HCT116 (cell line): Measurements from ENCODE around the gene STKLD1. TPM values are rescaled to one million over a fixed set of nuclear protein-coding genes. Genes with fewer than 3 reads are reported as not detected.

ENCODE experiments used
- ATAC-seq: fragments of 200-7000 bp; cut with Tn5 transposase; 2 replicates; pipeline ENCODE4 v1.9.1; 2020; ENCODE audit warnings: mild to moderate bottlenecking, moderate library complexity
- BruUV-seq: library from RNA; stranded (reverse); fragments of 400-500 nt; replicated peaks from 2 replicates; lab custom pipeline; 2021; lab: Mats Ljungman, UMichigan
- CTCF ChIA-PET: fragments of 300-600 bp; sonication (Branson Sonifier 250); formaldehyde crosslinking; loops from one replicate; lab custom pipeline; 2021; ENCODE audit warnings: antibody characterized with exemption; lab: Charles Lee
- POLR2A ChIA-PET: fragments of 300-600, 350-600 bp; sonication (Branson Sonifier 250); formaldehyde crosslinking; loops from one replicate; lab custom pipeline; 2021; ENCODE audit warnings: antibody characterized with exemption; lab: Charles Lee
- RAD21 ChIA-PET, 2 experiments: fragments of 300-600 bp; sonication (Branson Sonifier 250); formaldehyde crosslinking; loops; one replicate each; lab custom pipeline; 2023; ENCODE audit warnings: low total read pairs in 2 of 2; ENCODE audit not compliant: uncharacterized antibody in 2 of 2, unreplicated experiment in 2 of 2, low non-redundant PET in 1 of 2; lab: Charles Lee
- DNase-seq: peaks from one replicate; pipeline ENCODE4 v3.0.0-alpha.2; 2010; ENCODE audit warnings: low read depth, low spot score
- H2AFZ ChIP-seq: fragments of 200-600 bp; shearing (Covaris generic), sonication (generic); 2 replicates; pipeline ENCODE4 v1.6.1; 2017; ENCODE audit warnings: low read depth, mixed run types, mixed read lengths, antibody characterized with exemption, low read length; ENCODE audit not compliant: poor library complexity, severe bottlenecking
- H3K27ac ChIP-seq: 2 replicates; pipeline ENCODE4 v1.5.1; 2012; ENCODE audit warnings: low read depth, low read length
- H3K27me3 ChIP-seq: fragments of 200-600 bp; sonication (generic); 2 replicates; pipeline ENCODE4 v1.6.1; 2016; ENCODE audit warnings: mixed run types, low read length, mixed read lengths; ENCODE audit not compliant: insufficient read depth
- H3K36me3 ChIP-seq, 2 experiments: fragments of 200-500 bp in 1 of 2; fragments of 200-600 bp in 1 of 2; sonication (Bioruptor generic) in 1 of 2; sonication (generic) in 1 of 2; 2 replicates each; pipeline versions ENCODE4 v1.5.1 to v1.6.1; 2014 to 2016; ENCODE audit warnings: low read length in 2 of 2, inconsistent platforms in 1 of 2, mixed read lengths in 1 of 2, mixed run types in 1 of 2; ENCODE audit not compliant: insufficient read depth in 2 of 2, control insufficient read depth in 1 of 2
- H3K4me1 ChIP-seq, 2 experiments: fragments of 200-600 bp in 1 of 2; sonication (generic) in 1 of 2; 2 replicates each; pipeline versions ENCODE4 v1.5.1 to v1.6.1; 2012 to 2017; ENCODE audit warnings: low read length in 2 of 2, inconsistent platforms in 1 of 2, mild to moderate bottlenecking in 1 of 2, mixed read lengths in 1 of 2, mixed run types in 1 of 2, moderate library complexity in 1 of 2; ENCODE audit not compliant: insufficient read depth in 2 of 2, control insufficient read depth in 1 of 2
- H3K4me2 ChIP-seq: fragments of 200-600 bp; sonication (generic); 2 replicates; pipeline ENCODE4 v1.6.1; 2017; ENCODE audit warnings: mixed run types, low read length, mixed read lengths
- H3K4me3 ChIP-seq, 2 experiments: fragments of 200-600 bp in 1 of 2; sonication (generic) in 1 of 2; replicated peaks in 1 of 2; 2 replicates each; pipeline ENCODE4 v1.5.1; 2011 to 2016; ENCODE audit warnings: low read length in 2 of 2, control low read depth in 1 of 2, low read depth in 1 of 2, mild to moderate bottlenecking in 1 of 2, mixed read lengths in 1 of 2, mixed run types in 1 of 2
- H3K79me2 ChIP-seq: fragments of 200-600 bp; sonication (generic); 2 replicates; pipeline ENCODE4 v1.6.1; 2017; ENCODE audit warnings: mild to moderate bottlenecking, mixed run types, low read length, moderate library complexity, mixed read lengths; ENCODE audit not compliant: insufficient read depth
- H3K9ac ChIP-seq: fragments of 200-600 bp; sonication (generic); 2 replicates; pipeline ENCODE4 v1.6.1; 2016; ENCODE audit warnings: low read length, mixed read lengths
- H3K9me2 ChIP-seq: fragments of 200-600 bp; sonication (generic), shearing (Covaris generic); 2 replicates; pipeline ENCODE4 v1.6.1; 2017; ENCODE audit warnings: mixed run types, mild to moderate bottlenecking, moderate library complexity; ENCODE audit not compliant: insufficient read depth
- H3K9me3 ChIP-seq, 2 experiments: fragments of 200-500 bp in 1 of 2; fragments of 200-600 bp in 1 of 2; sonication (Bioruptor generic) in 1 of 2; sonication (generic) in 1 of 2; 2 replicates each; pipeline ENCODE4 v1.6.1; 2014 to 2017; ENCODE audit warnings: low read length in 2 of 2, mixed read lengths in 2 of 2, inconsistent platforms in 1 of 2, low read depth in 1 of 2, mild to moderate bottlenecking in 1 of 2, mixed run types in 1 of 2, moderate library complexity in 1 of 2; ENCODE audit not compliant: control insufficient read depth in 1 of 2, insufficient read depth in 1 of 2
- H4K20me1 ChIP-seq: fragments of 200-600 bp; sonication (generic), shearing (Covaris generic); 2 replicates; pipeline ENCODE4 v1.6.1; 2017; ENCODE audit warnings: mixed run types, mild to moderate bottlenecking, moderate library complexity; ENCODE audit not compliant: insufficient read depth
- ATF3 ChIP-seq: IDR thresholded peaks from 2 replicates; pipeline ENCODE4 v1.6.1; 2012
- CBX3 ChIP-seq: IDR thresholded peaks from 2 replicates; pipeline ENCODE4 v1.6.1; 2012; ENCODE audit warnings: low read depth
- CEBPB ChIP-seq: IDR thresholded peaks from 2 replicates; pipeline ENCODE4 v1.6.1; 2012; ENCODE audit warnings: low read depth
- CTCF ChIP-seq, 3 experiments: fragments of 200-600 bp in 1 of 3; sonication (generic) in 1 of 3; IDR thresholded peaks in 2 of 3; conservative IDR thresholded peaks in 1 of 3; 2 replicates each; pipeline ENCODE4 v1.5.1; 2012 to 2017; ENCODE audit warnings: low read depth in 2 of 3, low read length in 2 of 3, antibody characterized with exemption in 1 of 3, borderline replicate concordance in 1 of 3, control low read depth in 1 of 3, mild to moderate bottlenecking in 1 of 3, mixed read lengths in 1 of 3, mixed run types in 1 of 3, moderate library complexity in 1 of 3; ENCODE audit not compliant: insufficient read depth in 1 of 3
- EGR1 ChIP-seq: IDR thresholded peaks from 2 replicates; pipeline ENCODE4 v1.6.1; 2012; ENCODE audit warnings: low read depth
- ELF1 ChIP-seq: IDR thresholded peaks from 2 replicates; pipeline ENCODE4 v1.6.1; 2012; ENCODE audit warnings: low read depth, borderline replicate concordance
- EZH2 ChIP-seq: fragments of 200-600 bp; sonication (generic); IDR thresholded peaks from 2 replicates; pipeline ENCODE4 v1.6.1; 2017; ENCODE audit warnings: antibody characterized with exemption, mixed run types
- EZH2phosphoT487 ChIP-seq: fragments of 200-600 bp; IDR thresholded peaks from 2 replicates; pipeline ENCODE4 v1.6.1; 2018; ENCODE audit warnings: antibody characterized with exemption, borderline replicate concordance
- FOSL1 ChIP-seq: IDR thresholded peaks from 2 replicates; pipeline ENCODE4 v1.6.1; 2012; ENCODE audit warnings: low read depth
- JUND ChIP-seq: IDR thresholded peaks from 2 replicates; pipeline ENCODE4 v1.6.1; 2012
- MAX ChIP-seq: IDR thresholded peaks from 2 replicates; pipeline ENCODE4 v1.6.1; 2012
- POLR2A ChIP-seq: IDR thresholded peaks from 2 replicates; pipeline ENCODE4 v1.7.0; 2011; ENCODE audit warnings: borderline replicate concordance; ENCODE audit not compliant: insufficient read depth, insufficient read length; ENCODE audit errors: extremely low read depth
- POLR2AphosphoS5 ChIP-seq: IDR thresholded peaks from 2 replicates; pipeline ENCODE4 v1.6.1; 2011; ENCODE audit warnings: mild to moderate bottlenecking, low read depth, low read length, moderate library complexity
- REST ChIP-seq: IDR thresholded peaks from 2 replicates; pipeline ENCODE4 v1.6.1; 2012; ENCODE audit warnings: low read depth
- SIN3A ChIP-seq: IDR thresholded peaks from 2 replicates; pipeline ENCODE4 v1.6.1; 2012; ENCODE audit warnings: low read depth
- SRF ChIP-seq: IDR thresholded peaks from 2 replicates; pipeline ENCODE4 v1.6.1; 2012; ENCODE audit warnings: low read depth
- YY1 ChIP-seq: IDR thresholded peaks from 2 replicates; pipeline ENCODE4 v1.6.1; 2011; ENCODE audit warnings: low read length, low read depth, moderate library complexity, mild to moderate bottlenecking; ENCODE audit not compliant: insufficient replicate concordance; ENCODE audit errors: extremely low read depth
- ZBTB33 ChIP-seq: IDR thresholded peaks from 2 replicates; pipeline ENCODE4 v1.6.1; 2011; ENCODE audit warnings: mild to moderate bottlenecking, low read length, moderate library complexity; ENCODE audit not compliant: insufficient replicate concordance; ENCODE audit errors: extremely low read depth
- intact Hi-C: fragments of 100-400 bp; cut with micrococcal nuclease; formaldehyde crosslinking; loops from 2 replicates; pipeline ENCODE4 v1.10.0; 2022
- total RNA-seq: library from RNA; stranded (reverse); gene quantifications from one replicate; pipeline ENCODE4 v1.2.1, GENCODE V29; 2021; ENCODE audit not compliant: unreplicated experiment

The STKLD1 gene
- total RNA-seq, 1 experiment from 2014 or later = 0.37 TPM

GRCh38 chr9:133408042-133408441 is 31.9 kb downstream of the STKLD1 start:
- DNase-seq (no peak), ATAC-seq (no peak)
- no peaks in the 10 kb centered on the region for H3K27me3 ChIP-seq
- no peak overlapping the region for H2AFZ ChIP-seq
- H3K79me2 ChIP-seq = peaks cover 16% of the 10 kb centered on the region
- H3K9me2 ChIP-seq = no peaks in the 10 kb centered on the region
- RAD21 ChIA-PET = no interaction called here
- H4K20me1 ChIP-seq = no peaks in the 10 kb centered on the region
- peaks cover 31 to 44% of the 10 kb centered on the region in 2 experiments; a peak in 3 of 4 replicates for H3K36me3 ChIP-seq
- CTCF ChIA-PET = interaction anchor here (1.1 kb wide), 1 partner anchor 10 kb away, joined by 3 read pairs; no protein-coding TSS in a partner anchor
- H3K27ac ChIP-seq = no peak overlapping the region
- no peak overlapping the region for H3K9ac ChIP-seq
- H3K4me3 ChIP-seq = no peak overlapping the region
- H3K9me3 ChIP-seq = no peaks in the 10 kb centered on the region
- peaks cover 0 to 5% of the 10 kb centered on the region in 2 experiments; a peak in 1 of 4 replicates for H3K4me1 ChIP-seq
- no TSS peak for BruUV-seq
- no peak overlapping the region for H3K4me2 ChIP-seq
- no peak for TF ChIP-seq MAX
- TF ChIP-seq ATF3 = no peak
- no peak for TF ChIP-seq CEBPB
- no peak for TF ChIP-seq ELF1
- TF ChIP-seq SRF = no peak
- no peak for TF ChIP-seq REST
- no peak for TF ChIP-seq EZH2phosphoT487
- TF ChIP-seq POLR2AphosphoS5 = no peak
- TF ChIP-seq CBX3 = no peak
- no peak for TF ChIP-seq YY1
- no peak for TF ChIP-seq POLR2A
- TF ChIP-seq EZH2 = no peak
- no peak for TF ChIP-seq JUND
- TF ChIP-seq CTCF (IDR thresholded peaks at IDR 0.05 in 2 of 3, conservative IDR thresholded peaks at IDR 0.05 in 1 of 3; ENCODE audit: borderline replicate concordance in 1 of 3, insufficient read depth in 1 of 3, low read depth in 2 of 3, low read length in 2 of 3) = no peak
- TF ChIP-seq EGR1 = no peak
- no peak for TF ChIP-seq SIN3A
- TF ChIP-seq ZBTB33 = no peak
- TF ChIP-seq FOSL1 = no peak
- TF ChIP-seq, all 23 proteins: peak for 0
- POLR2A ChIA-PET = no interaction called here
- intact Hi-C loops = no loop called here
